Epithelial cell of proximal tubule (primary cell): ENCODE measurements around the gene ALDH5A1. TPM values are rescaled to one million over a fixed set of nuclear protein-coding genes. Genes with fewer than 3 reads are reported as not detected.

ENCODE experiments used
- DNase-seq: peaks from one replicate; pipeline ENCODE4 v3.0.0-alpha.2; 2011; ENCODE audit warnings: low read depth
- H3K4me3 ChIP-seq: 2 replicates; pipeline ENCODE4 v1.5.1; 2011; ENCODE audit warnings: low read depth, mild to moderate bottlenecking, low read length
- total RNA-seq: library from RNA; depleted of rRNA; stranded (reverse); fragments of >200 nt; gene quantifications from 2 replicates; pipeline ENCODE4 v1.2.3, GENCODE V29; 2015
- TF ChIP-seq, protein P1 (sequence below): conservative IDR thresholded peaks from 2 replicates; pipeline ENCODE4 v1.5.1; 2012; ENCODE audit warnings: low read depth, mild to moderate bottlenecking, low read length

The ALDH5A1 gene
- total RNA-seq, 1 donor from 2014 or later = 4.6 TPM

DNA sequence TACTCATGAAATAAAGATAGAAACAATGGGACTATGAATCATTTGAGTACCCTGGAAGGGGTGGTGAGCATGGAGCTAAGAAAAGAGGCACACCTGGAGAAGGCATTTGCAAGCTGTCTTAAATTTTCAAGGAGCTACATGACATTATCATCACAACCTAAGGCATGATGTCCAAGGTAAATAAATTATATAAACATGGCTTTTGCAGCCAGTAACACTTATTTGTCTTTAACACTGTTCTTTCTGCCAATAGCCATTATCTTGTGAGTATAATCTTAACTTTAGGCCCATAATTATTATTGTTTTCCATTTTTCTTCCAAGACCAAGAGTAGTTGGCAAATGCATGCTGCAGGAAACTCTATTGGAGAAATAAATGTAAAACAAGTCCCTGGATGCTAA lies 63.7 kb downstream of the ALDH5A1 start:
- no peak for DNase-seq
- TF ChIP-seq, protein P1, sequence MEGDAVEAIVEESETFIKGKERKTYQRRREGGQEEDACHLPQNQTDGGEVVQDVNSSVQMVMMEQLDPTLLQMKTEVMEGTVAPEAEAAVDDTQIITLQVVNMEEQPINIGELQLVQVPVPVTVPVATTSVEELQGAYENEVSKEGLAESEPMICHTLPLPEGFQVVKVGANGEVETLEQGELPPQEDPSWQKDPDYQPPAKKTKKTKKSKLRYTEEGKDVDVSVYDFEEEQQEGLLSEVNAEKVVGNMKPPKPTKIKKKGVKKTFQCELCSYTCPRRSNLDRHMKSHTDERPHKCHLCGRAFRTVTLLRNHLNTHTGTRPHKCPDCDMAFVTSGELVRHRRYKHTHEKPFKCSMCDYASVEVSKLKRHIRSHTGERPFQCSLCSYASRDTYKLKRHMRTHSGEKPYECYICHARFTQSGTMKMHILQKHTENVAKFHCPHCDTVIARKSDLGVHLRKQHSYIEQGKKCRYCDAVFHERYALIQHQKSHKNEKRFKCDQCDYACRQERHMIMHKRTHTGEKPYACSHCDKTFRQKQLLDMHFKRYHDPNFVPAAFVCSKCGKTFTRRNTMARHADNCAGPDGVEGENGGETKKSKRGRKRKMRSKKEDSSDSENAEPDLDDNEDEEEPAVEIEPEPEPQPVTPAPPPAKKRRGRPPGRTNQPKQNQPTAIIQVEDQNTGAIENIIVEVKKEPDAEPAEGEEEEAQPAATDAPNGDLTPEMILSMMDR = no peak
- H3K4me3 ChIP-seq = no peak overlapping the region

DNA sequence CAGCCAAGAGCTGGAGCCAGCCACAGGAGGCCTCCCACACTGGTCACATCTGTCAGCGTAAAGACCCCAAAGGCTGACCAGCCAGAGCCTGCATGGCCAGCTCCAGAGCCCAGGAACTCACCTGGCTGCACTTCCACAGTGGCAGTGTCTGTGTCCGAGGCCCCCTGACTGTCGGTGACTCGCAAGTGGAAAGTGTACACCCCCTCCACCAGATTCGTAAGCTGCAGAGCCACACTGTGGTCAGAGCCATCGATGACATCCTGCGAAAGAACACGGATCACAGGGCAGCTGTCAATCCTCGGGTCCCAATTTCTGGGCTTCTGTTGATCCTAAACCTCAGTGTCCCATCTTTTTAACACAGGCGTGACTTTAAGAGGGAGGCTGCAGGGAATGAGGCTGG lies 69.3 kb downstream of the ALDH5A1 start:
- H3K4me3 ChIP-seq = no peak overlapping the region
- DNase-seq = no peak
- TF ChIP-seq, protein P1 = no peak

DNA sequence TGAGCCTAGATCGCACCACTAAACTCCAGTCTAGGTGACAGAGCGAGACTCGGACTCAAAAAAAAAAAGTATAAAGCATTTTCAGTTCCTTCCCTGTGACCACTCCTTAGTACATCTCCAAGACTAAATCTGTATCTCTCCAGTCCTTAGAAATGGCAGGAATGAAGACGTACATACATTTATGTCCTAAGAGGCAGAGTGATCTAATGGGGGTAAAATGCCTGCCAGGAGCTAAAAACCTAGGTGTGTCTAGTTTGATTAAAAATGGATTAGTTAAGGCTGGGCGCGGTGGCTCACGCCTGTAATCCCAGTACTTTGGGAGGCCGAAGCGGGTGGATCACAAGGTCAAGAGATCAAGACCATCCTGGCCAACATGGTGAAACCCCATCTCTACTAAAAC lies 70.4 kb downstream of the ALDH5A1 start:
- DNase-seq = no peak
- no peak overlapping the region for H3K4me3 ChIP-seq
- TF ChIP-seq, protein P1 = no peak

DNA sequence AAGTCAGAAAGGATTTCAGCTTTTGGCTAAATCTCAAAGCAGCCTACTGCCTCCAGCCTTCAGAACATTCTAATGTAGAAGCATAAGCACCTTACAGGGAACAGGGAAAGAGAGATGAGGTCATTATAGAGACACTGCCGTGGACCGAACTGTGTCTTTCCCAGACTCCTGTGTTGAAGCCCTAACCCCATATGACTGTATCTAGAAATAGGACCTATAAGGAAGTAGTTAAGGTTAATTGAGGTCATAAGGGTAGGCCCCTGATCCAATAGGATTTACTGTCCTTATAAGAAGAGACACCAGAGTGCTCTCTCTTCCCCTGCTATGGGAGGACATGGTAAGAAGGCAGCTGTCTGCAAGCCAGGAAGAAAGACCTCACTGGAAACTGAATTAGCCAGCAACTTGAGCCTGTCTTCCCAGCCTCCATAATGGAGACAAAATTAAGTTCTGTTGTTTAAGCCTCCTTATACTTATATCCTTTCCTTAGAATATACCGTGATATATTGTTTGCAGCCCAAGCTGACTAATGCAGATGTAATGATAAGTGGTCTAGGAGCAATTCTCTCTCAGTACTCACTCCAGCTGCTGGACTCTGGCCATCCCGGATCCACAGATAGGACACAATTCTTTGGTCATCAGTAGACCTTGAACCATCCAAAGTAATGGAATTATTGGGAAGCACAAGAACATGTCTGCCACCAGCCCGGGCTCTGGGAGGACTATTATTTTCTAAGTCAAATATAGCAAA lies 71.4 kb downstream of the ALDH5A1 start:
- no peak for DNase-seq
- H3K4me3 ChIP-seq = no peak overlapping the region
- TF ChIP-seq, protein P1 = no peak

DNA sequence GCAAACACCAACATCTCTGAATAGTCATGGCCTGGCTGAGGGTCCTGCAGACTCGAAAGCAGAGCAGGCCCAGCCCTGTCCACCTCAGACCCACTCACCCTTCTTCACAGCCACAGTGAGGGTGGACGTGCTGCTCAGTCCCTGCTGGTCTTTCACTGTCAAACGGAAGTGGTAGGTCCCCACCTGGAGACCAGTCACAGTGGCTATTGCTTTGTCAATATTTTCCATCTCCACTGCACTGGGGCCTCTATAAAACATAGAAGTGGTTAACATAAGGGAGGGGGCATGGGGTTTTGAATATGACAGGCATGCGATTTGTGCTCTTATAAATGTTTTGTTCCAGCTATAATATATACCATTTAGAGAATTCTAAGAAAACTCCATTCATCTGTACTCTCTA lies 73.9 kb downstream of the ALDH5A1 start:
- no peak overlapping the region for H3K4me3 ChIP-seq
- no peak for DNase-seq
- TF ChIP-seq, protein P1 = no peak

DNA sequence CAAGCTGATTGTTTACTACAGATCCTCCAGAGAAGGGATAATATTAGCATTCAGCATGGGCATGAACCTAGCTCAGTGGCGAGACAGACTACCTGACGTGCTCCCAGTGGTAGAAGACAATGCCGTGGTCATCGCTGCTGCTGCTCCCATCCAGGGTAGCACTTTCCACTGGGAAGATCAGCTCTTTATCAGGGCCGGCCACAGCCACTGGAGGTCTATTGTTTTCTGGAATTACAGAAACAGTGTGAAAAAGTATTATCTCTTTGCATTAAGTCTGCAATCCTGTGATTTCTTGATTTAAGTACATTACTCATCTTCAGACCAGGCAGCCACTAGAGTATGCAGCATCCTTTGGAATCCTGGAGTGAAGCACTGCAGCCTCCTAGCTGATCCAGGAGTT lies 75.0 kb downstream of the ALDH5A1 start:
- H3K4me3 ChIP-seq = no peak overlapping the region
- TF ChIP-seq, protein P1 = no peak
- no peak for DNase-seq

DNA sequence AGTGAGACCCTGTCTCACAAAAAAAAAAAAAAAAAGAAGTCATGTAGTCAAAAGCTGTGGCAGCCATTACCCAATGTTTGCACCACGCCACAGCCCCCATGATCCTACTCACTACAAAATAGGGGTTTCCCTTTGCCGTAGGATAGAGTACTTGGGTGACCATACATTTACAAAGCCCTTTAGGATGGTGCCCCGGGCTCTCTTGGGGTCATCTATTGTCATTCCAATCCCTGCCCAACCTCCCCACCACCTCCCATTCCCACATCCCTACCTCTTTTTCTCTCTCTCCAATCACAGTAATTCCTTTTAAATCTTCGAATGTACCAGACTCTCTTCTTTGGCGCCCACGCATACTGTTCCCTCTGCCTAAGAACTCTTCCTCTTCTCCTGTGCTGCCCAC lies 76.6 kb downstream of the ALDH5A1 start:
- TF ChIP-seq, protein P1 = no peak
- no peak overlapping the region for H3K4me3 ChIP-seq
- DNase-seq = no peak
